8988T (cell line): ENCODE data around the gene ZC3H7A.
A peak's percentile ranks its signal among the peaks of the same experiment; 100 is the strongest.
"Not testable (repeated sequence)": the region's sequence is repeated elsewhere in the genome, so short reads cannot be mapped to it uniquely, and the experiment has no call there.

Experiments used
- DNase-seq: peaks from one replicate; pipeline ENCODE4 v3.0.0; 2011

Gene ZC3H7A

GRCh38 chr16:11799509-11800381, 2.7 kb upstream of the ZC3H7A start:
- DNase-seq: no peak

DNA sequence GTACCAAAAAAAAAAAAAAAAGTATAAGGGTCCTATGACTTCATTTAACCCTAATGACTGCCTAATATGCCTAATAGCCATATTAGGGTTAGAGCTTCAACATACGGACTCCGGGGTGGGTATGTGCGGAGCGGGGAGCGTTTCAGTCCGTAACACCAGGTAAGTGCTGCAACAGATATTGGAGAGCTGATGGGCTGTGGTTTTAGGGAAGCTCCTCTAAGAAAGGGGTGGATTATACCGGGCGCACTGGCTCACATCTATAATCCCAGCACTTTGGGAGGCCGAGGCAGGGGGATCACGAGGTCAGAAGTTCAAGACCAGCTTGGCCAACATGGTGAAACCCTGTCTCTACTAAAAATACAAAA, 1.9 kb upstream of the ZC3H7A start:
- no peak for DNase-seq

DNA sequence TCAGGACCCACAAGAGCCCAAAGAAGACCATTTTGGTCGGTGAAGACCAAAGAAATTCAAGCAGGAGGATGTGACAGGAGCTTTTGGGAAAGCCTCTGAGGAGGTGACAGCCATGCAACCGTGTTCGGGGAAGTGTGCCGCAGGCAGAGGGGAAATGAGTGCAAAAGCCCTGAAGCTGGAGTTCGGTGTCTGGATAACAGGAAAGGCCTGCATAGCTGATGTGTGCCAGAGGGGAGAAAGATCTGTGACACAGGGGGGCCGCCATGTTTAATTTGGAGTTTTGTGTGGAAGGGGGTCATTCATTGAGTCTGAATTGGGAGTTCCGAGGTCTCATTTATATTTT, 870 bp upstream of the ZC3H7A start:
- no peak for DNase-seq

DNA sequence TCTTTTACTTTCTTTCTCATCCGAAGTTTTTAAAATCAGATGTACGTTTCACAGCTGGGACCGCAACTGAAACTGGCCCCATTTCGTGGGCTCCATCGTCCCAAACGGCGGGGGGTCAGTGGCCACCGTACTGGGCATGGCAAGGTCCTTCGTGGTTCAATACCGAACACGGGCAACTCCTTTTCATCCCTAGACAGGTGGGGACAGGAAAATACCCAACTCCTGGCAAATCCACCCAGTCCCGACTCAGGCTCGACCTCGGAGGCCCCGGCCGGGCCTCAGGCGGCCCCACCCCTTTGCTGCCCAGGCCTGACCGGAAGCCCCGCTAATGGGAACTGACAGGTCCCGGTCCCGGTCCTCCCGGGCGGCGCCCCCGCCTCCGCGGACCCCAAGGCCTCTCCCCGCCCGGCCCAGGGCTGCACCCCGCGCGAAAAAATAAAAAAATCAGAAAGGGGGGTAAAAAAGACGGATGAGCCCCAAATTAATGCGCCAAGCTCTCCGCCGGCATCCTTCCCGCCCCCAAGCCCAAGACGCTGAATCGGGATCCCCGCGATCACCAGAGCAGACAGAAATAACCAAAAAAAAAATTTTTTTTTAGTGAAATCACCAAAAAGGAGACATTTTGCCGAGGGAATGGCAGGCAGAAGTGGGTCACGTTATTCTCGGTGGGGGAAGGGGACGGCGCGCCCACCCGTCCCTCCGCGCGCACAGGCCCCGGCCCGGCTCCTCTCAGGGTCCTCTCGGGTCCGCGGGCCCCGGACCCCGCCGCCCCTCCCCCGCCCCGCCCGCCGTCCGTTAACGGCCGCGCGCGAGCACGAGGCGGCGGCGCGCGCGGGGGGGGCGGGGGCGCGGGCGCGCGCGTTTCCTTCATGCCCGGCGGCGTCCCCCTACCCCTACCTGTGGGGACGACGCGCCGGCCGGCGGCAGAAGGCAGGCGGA, 562 bp downstream of the ZC3H7A start:
- peak; percentile 29 for DNase-seq

GRCh38 chr16:11795887-11796226, 1.2 kb downstream of the ZC3H7A start:
- DNase-seq: no peak

GRCh38 chr16:11794996-11795886, 1.8 kb downstream of the ZC3H7A start:
- no peak for DNase-seq

GRCh38 chr16:11794447-11794846, 2.6 kb downstream of the ZC3H7A start:
- no peak for DNase-seq

- DNase-seq: no peak
Observed at GRCh38 chr16:11793840-11794239, 3.2 kb downstream of the ZC3H7A start.

- no peak for DNase-seq
Observed at GRCh38 chr16:11792410-11793241, 4.4 kb downstream of the ZC3H7A start.

GRCh38 chr16:11791144-11791828, 5.8 kb downstream of the ZC3H7A start:
- no peak for DNase-seq

GRCh38 chr16:11788914-11789313, 8.1 kb downstream of the ZC3H7A start:
- DNase-seq: no peak

- not testable (repeated sequence) for DNase-seq
Observed at GRCh38 chr16:11784980-11785599, 12.0 kb downstream of the ZC3H7A start.

- DNase-seq: not testable (repeated sequence)
Observed at GRCh38 chr16:11784381-11784780, 12.7 kb downstream of the ZC3H7A start.

DNA sequence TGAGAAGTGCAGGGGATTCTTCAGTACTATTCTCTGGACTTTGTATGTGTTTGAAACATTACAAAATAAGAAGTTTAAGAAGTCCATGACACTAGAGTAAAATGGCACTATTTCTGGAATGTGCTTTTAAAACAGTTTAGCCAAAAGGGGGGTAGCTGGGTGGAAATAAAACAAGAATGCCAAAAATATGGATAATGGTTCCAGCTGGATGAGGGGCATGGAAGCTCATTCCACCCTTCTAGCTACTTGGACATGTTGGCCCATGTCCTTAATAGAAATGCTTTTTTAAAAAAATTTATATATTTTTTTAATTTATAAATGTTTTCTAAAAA, 13.1 kb downstream of the ZC3H7A start:
- DNase-seq: no peak

DNA sequence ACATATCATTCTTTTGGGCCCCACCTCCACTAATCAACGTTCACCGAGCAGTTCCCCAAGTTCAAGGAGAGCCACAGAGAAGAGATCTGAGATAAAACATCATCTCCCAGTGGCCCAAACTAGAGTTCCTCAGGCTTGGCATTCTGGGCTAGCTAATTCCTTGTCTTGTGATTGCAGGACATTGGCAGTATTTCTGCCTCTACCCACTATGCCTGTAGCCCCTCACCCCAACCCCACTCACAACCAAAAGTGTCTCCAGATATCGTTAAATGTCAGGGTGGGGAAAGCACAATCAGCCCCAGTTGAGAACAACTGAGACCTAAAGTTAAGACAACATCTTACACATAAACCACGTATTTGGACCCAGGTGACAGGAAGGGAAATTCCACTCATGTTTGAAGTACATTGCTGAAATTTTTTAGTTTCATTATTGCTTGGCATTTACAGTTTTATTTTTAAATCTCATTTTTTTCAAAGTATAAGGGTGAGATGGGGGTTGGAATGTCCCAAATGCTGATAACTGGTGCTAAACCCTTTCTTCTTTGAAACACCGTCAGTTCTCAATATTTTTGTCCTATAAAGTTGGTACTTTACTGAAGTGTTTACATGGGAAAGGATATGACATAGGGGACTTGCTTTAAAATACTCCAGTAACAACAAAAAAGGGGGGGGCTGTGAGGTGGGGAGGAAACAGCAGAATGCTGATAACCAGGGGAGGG, 13.6 kb downstream of the ZC3H7A start:
- DNase-seq: no peak

- DNase-seq: no peak
Observed at GRCh38 chr16:11781773-11782172, 15.3 kb downstream of the ZC3H7A start.

DNA sequence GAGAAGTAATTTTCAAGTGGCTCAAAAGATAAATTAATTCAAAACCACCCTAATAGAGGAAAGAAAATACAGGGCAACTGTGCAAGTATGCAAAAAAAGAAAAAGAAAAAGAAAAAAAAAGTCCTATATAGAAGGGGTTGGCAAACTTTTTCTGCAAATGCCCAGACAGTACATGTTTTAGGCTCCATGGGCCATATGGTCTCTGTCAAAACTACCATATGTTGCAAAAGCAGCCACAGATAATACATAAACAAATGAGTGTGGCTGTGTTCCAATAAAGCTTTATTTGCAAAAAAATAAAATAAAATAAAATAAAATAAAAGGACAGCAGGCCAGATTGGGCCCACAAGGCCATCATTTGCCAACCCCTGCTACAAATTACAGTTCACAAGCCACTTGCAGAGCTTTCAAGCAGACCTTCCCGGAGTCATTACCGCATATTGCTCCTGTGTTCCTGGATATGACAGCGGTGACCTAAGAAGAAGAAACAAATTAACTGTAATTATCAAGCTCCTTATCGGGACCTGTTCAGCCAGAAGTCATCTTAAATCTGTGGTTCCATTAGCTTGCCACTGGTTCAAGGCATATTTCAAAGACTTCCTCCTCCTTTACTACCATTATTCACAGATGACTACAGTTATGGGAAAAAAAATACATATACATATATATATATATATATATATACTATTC, 15.9 kb downstream of the ZC3H7A start:
- no peak for DNase-seq

DNA sequence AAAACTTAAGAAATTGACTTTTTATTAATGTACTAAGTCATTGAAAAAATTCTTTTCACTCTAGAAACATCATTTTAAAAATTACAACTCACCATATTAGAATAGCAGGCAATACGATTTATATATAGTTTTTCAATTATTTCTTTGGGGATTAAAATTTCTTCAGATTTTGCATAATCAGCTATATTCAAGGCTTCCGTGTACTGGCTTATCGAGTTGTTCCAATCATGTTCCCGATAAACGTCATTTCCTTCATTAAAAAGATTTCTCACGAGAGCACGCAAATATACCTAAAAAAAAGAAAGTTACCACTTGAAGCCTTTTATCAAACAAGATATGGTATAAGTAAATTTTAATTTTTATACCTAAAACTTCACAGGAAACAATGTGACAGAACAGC, 18.0 kb downstream of the ZC3H7A start:
- no peak for DNase-seq

GRCh38 chr16:11774065-11774626, 22.9 kb downstream of the ZC3H7A start:
- no peak for DNase-seq

- DNase-seq: no peak
Observed at GRCh38 chr16:11768849-11769248, 28.2 kb downstream of the ZC3H7A start.
